ENCODE measurements around the gene BCL2L15. TPM values are rescaled to one million over a fixed set of nuclear protein-coding genes. Genes with fewer than 3 reads are reported as not detected.

BCL2L15 gene
- total and polyA plus RNA-seq, 2 of the 13 experiments (the other 11 are each of a cell fraction or from before 2014, with no cell fraction given): 0.03 to 0.27 TPM

GRCh38 chr1:113918243-113918642 lies 30.9 kb upstream of the BCL2L15 start (continued):
- no peak for TF ChIP-seq ZNF597 (CRISPR knock-in tag; IDR thresholded peaks at IDR 0.05)
- no peak for TF ChIP-seq TEAD2 (CRISPR knock-in tag; IDR thresholded peaks at IDR 0.05)
- TF ChIP-seq HNRNPUL1 (IDR thresholded peaks at IDR 0.05; ENCODE audit: low read depth, low read length): no peak
- no peak for TF ChIP-seq POGZ (CRISPR knock-in tag; IDR thresholded peaks at IDR 0.05)
- TF ChIP-seq ZFX (CRISPR knock-in tag; IDR thresholded peaks at IDR 0.05; ENCODE audit: low read depth): no peak
- TF ChIP-seq ZNF234 (CRISPR knock-in tag; conservative IDR thresholded peaks at IDR 0.05): no peak
- TF ChIP-seq ZNF263 (CRISPR knock-in tag; IDR thresholded peaks at IDR 0.05): no peak
- no peak for TF ChIP-seq ZMAT5 (CRISPR knock-in tag; IDR thresholded peaks at IDR 0.05; ENCODE audit: borderline replicate concordance, low read depth)
- TF ChIP-seq ZZZ3 (CRISPR knock-in tag; IDR thresholded peaks at IDR 0.05; ENCODE audit: borderline replicate concordance): no peak
- TF ChIP-seq, protein P1, sequence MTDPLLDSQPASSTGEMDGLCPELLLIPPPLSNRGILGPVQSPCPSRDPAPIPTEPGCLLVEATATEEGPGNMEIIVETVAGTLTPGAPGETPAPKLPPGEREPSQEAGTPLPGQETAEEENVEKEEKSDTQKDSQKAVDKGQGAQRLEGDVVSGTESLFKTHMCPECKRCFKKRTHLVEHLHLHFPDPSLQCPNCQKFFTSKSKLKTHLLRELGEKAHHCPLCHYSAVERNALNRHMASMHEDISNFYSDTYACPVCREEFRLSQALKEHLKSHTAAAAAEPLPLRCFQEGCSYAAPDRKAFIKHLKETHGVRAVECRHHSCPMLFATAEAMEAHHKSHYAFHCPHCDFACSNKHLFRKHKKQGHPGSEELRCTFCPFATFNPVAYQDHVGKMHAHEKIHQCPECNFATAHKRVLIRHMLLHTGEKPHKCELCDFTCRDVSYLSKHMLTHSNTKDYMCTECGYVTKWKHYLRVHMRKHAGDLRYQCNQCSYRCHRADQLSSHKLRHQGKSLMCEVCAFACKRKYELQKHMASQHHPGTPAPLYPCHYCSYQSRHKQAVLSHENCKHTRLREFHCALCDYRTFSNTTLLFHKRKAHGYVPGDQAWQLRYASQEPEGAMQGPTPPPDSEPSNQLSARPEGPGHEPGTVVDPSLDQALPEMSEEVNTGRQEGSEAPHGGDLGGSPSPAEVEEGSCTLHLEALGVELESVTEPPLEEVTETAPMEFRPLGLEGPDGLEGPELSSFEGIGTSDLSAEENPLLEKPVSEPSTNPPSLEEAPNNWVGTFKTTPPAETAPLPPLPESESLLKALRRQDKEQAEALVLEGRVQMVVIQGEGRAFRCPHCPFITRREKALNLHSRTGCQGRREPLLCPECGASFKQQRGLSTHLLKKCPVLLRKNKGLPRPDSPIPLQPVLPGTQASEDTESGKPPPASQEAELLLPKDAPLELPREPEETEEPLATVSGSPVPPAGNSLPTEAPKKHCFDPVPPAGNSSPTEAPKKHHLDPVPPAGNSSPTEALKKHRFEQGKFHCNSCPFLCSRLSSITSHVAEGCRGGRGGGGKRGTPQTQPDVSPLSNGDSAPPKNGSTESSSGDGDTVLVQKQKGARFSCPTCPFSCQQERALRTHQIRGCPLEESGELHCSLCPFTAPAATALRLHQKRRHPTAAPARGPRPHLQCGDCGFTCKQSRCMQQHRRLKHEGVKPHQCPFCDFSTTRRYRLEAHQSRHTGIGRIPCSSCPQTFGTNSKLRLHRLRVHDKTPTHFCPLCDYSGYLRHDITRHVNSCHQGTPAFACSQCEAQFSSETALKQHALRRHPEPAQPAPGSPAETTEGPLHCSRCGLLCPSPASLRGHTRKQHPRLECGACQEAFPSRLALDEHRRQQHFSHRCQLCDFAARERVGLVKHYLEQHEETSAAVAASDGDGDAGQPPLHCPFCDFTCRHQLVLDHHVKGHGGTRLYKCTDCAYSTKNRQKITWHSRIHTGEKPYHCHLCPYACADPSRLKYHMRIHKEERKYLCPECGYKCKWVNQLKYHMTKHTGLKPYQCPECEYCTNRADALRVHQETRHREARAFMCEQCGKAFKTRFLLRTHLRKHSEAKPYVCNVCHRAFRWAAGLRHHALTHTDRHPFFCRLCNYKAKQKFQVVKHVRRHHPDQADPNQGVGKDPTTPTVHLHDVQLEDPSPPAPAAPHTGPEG (CRISPR knock-in tag; IDR thresholded peaks at IDR 0.05): no peak

Data from HepG2 (cell line).